WERI-Rb-1 (cell line): Measurements from ENCODE around the gene MAPK8IP3.
A peak's percentile ranks its signal among the peaks of the same experiment; 100 is the strongest.

ENCODE experiments used
- DNase-seq: peaks from one replicate; pipeline ENCODE4 v3.0.0-alpha.2; 2020
- H3K27ac ChIP-seq: fragments of 250-450 bp; sonication (Bioruptor Pico); 2 replicates; pipeline ENCODE4 v1.5.1; 2020; ENCODE audit warnings: mild to moderate bottlenecking, moderate library complexity
- H3K27me3 ChIP-seq: fragments of 250-450 bp; sonication (Bioruptor Pico); 2 replicates; pipeline ENCODE4 v1.5.1; 2021; ENCODE audit warnings: mild to moderate bottlenecking, low read depth, moderate library complexity; ENCODE audit not compliant: insufficient read depth, severe bottlenecking
- H3K36me3 ChIP-seq: fragments of 250-450 bp; sonication (Bioruptor Pico); 2 replicates; pipeline ENCODE4 v1.5.1; 2020; ENCODE audit warnings: mild to moderate bottlenecking, moderate library complexity
- H3K4me3 ChIP-seq: 2 replicates; pipeline ENCODE4 v1.5.1; 2011; ENCODE audit warnings: low read depth, mild to moderate bottlenecking, control low read depth, low read length
- H3K9me3 ChIP-seq: fragments of 250-450 bp; sonication (Bioruptor Pico); 2 replicates; pipeline ENCODE4 v1.5.1; 2021; ENCODE audit warnings: mild to moderate bottlenecking, moderate library complexity; ENCODE audit not compliant: severe bottlenecking
- CTCF ChIP-seq: IDR thresholded peaks from 2 replicates; pipeline ENCODE4 v1.5.1; 2011; ENCODE audit warnings: low read depth, mild to moderate bottlenecking, control low read depth, inconsistent platforms, low read length

MAPK8IP3 gene

DNA sequence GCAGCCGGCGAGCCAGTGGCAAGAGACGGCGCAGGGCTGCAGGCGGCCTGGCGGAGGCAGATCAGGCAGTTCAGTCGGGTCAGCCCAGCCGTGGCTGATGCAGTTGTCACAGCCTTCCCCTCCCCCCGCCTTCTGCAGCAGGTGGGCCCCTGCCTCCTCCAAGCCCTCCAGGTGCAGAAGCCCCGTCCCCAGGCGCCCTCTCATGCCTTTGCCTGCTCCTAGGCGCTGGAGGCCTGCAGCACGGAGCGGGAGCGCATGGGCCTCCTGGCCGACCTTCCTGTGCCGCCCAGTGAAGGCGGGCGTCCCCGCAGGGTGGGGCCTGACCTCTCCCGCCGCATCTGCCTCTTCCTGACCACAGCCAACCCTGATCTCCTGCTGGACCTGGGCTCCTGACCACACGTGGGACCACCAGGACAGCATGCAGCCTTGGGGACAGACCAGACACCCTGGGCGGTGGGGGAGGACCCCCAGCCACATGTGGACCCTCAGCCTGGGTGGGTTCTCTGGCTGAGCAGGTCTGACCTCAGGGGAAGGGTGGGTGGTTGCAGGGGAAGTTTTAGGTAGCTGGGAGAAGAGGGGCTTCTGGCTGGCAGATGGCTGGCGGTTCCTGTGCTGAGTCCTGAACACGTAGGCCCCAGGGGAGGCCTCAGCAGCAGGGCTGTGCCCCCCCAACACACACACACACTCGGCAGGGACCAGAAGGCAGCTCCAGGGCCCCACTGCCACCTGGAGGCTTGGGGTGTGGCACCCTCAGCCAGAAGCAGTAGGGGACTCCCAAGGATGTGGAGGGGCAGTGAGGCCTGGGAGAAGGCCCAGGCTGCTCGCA, 70.1 kb downstream of the MAPK8IP3 start:
- H3K4me3 ChIP-seq, result no peak overlapping the region
- no peaks in the 10 kb centered on the region for H3K27me3 ChIP-seq
- DNase-seq, result peak; percentile 59
- H3K36me3 ChIP-seq, result peaks cover 70% of the 10 kb centered on the region
- peak overlapping the region; percentile 78 for H3K27ac ChIP-seq
- no peaks in the 10 kb centered on the region for H3K9me3 ChIP-seq
- no peak for TF ChIP-seq CTCF

DNA sequence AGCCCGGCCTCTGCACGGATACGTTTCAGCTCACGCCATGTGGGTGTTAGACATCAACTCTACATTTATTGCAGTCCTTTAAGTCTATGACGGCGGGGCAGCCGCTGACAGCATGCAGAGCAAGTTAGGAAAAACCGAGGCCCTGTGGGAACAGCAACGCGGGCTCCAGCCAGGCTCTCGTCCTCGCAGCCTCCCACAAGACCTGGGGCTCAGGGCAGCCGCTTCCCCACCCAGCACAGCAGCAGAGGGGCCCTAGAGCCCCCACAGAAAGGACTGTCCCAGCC, 70.6 kb downstream of the MAPK8IP3 start:
- Histone ChIP-seq H3K4me3 (no peak overlapping the region), H3K27me3 (no peaks in the 10 kb centered on the region), H3K36me3 (peaks cover 71% of the 10 kb centered on the region), H3K27ac (peak overlapping the region; percentile 78), H3K9me3 (no peaks in the 10 kb centered on the region)
- no peak for TF ChIP-seq CTCF
- DNase-seq, result no peak

DNA sequence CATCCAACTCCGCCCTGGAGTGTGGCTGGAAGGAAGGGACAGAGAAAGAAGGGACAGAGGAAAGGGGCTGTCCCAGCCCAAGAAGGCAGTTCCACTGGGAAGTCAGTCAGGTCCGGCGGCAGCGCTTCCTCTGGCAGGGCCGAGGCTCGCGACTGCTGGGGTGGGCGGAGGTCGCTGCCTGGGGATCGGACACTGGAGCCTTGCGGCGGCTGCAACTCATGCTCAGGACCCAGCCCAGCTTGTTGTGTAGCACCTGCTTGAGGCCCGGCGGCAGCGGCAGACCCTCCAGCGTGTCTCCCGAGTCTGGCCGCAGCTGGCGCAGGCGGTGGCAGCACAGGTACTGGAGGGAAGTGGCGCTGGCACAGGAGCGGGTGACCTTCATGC, 71.0 kb downstream of the MAPK8IP3 start:
- no peak for DNase-seq
- Histone ChIP-seq H3K27ac (peak overlapping the region; percentile 78), H3K36me3 (peaks cover 68% of the 10 kb centered on the region), H3K4me3 (no peak overlapping the region), H3K9me3 (no peaks in the 10 kb centered on the region), H3K27me3 (no peaks in the 10 kb centered on the region)
- no peak for TF ChIP-seq CTCF

- no peak for TF ChIP-seq CTCF
- no peaks in the 10 kb centered on the region for H3K9me3 ChIP-seq
- peak overlapping the region; percentile 32 for H3K27ac ChIP-seq
- no peaks in the 10 kb centered on the region for H3K27me3 ChIP-seq
- H3K4me3 ChIP-seq, result no peak overlapping the region
- peaks cover 62% of the 10 kb centered on the region for H3K36me3 ChIP-seq
- no peak for DNase-seq
Measured at GRCh38 chr16:1777375-1778199, 71.6 kb downstream of the MAPK8IP3 start.

- Histone ChIP-seq H3K9me3 (no peaks in the 10 kb centered on the region), H3K36me3 (peaks cover 60% of the 10 kb centered on the region), H3K27ac (peak overlapping the region; percentile 22), H3K4me3 (no peak overlapping the region), H3K27me3 (no peaks in the 10 kb centered on the region)
- no peak for DNase-seq
- TF ChIP-seq CTCF, result no peak
Measured at GRCh38 chr16:1778200-1779179, 72.5 kb downstream of the MAPK8IP3 start.
